Stimulated activated CD8-positive, alpha-beta memory T cell treated with anti-CD3 and anti-CD28 coated beads, Interleukin-2, amount 100 ng/mL, for 48 hours (primary cell): Measurements from ENCODE around the gene RYR2.

Experiments used
- DNase-seq, 2 donors: peaks; one replicate each; pipeline ENCODE4 v3.0.0-alpha.2; 2020; ENCODE audit warnings: low read depth in 2 of 2

The RYR2 gene

DNA sequence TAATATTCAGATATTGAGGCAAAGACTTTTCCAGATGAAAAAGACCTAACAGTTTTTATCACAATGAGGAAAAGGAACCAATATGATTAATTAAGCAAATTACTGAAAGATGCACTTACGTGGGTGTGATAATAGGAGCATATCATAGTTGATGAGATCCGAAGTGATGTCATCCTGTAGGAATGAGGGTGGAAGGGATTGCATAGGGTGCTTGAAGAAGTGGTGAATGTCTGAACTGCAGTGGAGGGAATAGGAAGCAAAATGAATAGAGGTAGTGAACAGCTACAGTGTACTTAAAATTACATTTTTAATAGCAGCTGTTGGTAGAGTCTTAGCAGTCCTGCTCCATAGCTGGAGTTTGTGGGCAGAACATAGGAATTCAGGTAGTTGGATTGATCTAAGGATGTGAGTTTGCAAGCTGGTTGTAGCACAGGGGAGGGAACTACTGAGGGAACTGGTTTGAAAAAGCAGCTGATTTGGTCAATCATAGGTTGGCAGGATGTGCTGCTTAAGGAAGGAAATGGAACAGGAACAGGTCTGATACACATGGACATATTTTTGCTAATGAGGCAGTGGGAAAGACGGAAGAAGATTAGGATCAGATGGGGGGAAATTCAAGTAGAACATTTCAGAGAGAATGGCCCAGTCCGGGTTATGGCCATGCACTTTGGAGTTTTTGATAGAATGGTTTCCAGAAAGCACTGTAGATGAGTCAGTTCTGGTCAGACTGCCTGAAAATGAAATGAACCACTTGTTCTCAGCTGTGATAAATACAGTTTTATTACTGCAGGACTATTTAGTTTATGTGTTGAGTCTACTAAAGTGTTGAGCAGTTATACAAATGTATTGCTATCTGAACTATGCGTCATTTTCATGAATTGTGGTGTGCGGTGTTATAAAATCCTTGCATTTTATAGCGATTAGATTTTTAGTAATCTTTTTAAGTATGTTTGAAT lies 155.8 kb downstream of the RYR2 start:
- DNase-seq = no peak

DNA sequence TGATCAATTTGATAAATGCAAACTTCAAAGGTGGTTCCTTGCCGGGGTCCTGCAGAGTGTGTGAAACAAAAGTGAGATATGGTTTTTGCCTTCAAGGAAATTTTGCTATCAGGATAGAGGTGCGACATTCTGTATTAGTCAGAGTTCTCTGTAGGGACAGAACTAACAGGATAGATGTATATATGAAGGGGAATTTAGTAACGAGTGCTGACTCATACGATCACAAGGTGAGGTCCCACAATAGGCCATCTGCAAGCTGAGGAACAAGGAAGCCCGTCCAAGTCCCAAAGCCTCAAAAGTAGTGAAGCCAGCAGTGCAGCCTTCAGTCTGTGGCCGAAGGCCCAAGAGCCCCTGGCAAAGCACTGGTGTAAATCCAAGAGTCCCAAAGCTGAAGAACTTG lies 157.0 kb downstream of the RYR2 start:
- DNase-seq = no peak

DNA sequence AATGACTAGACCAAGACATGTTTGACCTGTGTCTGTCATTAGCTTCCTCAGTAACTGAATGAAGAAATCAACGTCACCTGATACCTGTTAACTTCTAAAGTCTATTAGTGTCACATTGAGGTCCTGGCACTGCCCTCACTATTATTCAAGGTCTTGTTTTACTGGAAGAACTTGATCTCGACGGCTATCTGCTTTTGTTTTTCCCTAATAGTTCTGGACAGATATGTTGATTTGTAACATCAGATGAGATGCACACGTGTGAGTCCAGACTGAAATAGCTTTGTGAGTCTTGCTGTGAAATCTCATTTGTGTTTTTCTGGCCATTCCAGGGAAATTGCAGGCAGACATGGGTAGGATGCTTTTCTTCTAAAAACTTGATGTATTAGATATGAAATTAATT lies 159.2 kb downstream of the RYR2 start:
- no peak for DNase-seq

DNA sequence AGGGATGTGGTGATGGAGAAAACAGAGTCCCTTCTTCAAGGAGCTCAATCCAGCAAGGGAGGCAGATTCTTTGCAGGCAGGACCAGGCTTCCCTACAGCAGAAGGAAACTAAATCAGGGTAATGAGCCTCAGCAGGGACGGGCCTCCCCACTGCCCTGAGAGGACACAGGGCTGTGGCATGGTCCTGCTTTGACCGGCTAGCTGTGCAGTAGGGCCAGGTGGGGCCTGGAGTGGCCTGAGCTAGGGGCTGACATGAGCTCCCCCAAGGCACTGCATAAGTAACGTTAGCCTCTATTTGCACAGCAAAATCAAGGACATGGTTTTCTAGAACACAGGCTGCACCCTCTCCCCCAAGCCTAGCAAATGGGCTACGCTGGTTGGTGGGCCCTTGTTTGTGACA lies 162.9 kb downstream of the RYR2 start:
- DNase-seq = no peak

DNA sequence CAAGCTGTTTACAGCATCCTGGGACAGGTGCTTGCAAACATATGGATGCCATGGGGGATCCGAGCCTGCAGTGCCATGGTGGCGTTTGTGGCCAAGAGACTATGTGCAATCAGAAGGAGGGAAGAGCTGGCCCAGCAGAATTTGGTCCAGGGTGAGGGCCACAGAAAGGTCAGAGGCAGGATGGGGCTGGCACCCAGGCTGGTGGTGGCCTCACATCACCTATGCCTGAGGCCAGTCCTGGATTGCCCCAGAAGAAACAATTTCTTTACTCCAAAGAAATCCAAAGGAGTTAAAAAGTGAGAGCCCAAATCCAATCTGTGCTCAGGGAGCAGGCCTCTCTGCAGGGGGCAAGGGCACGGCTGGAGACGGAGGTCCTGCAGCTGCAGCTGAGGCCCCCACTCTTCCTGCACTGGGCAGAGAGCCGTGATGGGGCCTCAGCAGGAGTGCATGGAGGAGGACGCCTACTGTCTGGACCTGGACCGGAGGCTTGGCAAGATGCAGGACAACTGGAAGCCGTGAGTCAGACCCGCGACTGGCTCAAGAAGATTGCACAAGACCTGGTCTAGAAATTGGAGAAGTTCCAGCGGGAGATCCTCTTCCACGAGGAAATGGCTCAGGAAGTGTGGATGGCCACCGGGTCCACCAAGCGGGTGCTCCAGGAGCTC lies 163.5 kb downstream of the RYR2 start:
- DNase-seq = no peak

DNA sequence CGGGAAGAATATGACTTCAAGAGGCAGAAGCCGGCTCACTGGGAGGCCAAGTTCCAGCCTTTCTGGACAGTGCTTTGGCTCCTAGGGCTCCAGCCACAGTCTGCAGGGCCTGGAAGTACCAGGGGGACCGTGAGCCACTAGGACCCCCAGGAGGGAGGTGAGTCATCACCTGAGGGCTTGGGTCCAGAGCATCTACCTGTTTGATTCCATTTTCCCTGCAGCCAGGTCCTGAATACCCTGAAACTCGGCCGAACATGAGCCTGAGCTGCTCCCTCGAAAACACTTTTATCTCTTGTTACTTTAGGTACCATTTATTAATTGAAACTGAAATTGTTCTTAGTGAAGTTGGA lies 164.1 kb downstream of the RYR2 start:
- DNase-seq = no peak

DNA sequence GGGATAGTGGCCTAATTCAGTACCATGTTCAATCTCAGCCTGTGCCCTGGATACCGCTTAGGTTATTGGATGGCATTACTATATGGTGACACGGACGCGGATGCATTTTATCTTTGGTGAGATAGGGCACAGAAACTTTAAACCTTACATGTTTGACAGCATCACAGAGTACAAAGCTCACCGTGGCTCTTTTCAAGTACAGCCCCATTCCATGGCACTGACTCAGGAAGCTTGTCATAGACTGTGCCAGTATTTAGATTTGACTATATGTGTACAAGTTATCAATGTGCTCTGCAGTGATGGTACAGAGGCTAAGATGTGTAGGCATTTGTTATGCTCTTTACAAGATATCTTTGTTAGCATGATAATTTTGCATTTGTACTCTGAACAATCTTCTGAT lies 169.0 kb downstream of the RYR2 start:
- no peak for DNase-seq

DNA sequence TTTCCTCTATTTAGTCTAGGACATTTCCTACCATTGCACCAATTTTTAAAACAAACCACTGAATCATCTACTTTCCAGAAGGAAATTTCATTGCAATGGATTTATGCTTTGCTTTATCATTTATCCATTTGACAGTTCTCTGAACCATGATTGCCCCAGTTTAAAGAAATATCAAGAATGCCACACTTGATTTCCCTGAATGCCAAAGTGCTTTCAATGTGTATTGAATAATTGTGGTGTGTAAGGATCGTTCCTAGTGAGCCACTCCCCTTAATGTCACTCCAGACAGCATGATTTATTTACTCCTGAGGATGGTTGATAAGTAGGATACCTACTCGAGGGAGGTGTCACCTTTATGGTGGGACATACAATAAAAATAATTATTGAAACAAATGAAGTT lies 169.6 kb downstream of the RYR2 start:
- DNase-seq = no peak

DNA sequence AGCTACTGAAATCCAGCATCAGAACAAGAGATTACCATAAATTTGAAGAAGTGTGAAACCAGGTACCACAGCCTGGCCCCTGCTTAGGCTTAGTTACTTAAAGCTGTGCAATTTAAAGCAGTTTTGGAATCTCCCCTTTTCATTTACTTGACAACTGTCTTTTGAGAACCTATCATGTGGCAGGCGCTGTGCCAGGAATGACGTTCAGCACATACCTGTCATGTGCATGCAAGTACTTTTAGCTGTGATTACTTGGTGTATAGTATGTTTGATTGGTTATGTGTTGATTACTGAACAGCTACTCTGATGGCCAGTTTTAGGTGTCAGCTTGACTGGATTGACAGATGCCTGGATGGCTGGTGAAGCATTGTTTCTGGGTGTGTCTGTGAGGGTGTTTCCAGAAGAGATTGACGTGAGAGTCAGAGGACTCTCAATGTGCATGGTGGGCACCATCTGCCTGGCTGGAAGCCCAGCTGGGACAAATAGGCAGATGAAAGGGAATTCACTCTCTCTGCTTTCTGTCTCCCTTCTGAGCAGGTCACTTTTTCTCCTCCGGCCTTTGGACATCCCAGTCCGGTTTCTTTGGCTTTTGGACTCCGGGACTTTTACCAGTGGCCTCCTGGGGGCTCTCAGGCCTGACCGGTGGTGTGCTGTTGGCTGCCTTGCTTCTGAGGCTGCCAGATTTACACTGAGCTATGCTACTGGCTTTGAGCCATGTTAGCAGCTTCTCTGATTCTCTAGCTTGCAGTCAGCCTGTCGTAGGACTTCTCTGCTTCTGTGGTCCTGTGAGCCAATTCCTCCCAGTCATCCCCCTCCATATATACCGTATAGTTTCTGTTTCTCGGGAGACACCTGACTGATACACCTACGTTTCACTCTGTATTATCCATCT lies 178.0 kb downstream of the RYR2 start:
- no peak for DNase-seq

DNA sequence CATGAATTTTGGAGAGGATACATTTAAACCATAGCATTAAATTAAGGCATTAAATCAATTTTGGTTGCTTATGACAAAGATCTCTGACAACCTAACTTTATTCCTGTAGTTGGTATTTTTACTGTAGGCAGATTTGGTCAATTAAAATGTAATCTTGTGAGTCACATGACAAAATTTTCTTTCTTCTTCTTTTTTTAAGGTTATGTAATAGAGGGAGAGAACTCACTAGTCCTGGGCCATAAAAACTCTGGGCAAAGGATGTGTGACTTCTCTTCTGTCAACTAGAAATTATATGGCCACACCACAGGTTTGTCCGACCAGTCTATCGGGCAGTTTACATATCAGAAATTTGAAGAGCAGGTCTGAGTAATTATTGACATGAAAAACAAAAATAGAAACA lies 181.4 kb downstream of the RYR2 start:
- DNase-seq = no peak

DNA sequence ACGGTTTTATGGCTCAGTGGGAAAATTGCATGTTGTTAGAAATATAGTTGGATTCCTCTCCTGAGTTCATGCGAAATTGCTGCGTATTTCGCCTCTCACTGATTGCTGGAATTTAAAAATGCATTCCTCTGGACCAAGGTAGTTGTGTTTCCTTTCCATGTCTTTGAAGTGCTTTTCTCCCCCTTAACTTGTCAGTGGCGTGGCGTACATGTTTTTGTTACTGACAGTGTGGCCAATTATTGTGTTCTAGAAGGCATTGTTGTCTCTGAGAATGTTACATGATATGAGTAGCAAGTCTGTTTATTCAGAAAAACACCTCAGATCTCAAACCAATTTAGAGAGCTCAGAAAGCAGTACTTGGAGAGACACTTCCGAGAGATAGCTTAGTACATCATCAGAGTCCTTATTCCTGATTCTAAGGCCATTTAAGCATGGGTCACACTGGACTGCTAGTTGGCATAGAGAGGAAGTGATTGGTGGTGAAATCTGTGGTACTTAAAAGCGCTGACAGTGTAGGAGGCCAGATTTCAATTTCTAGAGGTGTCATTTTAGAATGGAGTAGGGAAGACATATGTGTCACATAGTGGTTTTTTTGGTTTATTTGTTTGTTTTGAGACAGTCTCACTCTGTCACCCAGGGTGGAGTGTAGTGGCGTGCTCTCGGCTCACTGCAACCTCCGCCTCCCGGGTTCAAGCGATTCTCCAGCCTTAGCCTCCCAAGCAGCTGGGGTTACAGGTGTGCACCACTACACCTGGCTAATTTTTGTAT lies 184.4 kb downstream of the RYR2 start:
- no peak for DNase-seq

DNA sequence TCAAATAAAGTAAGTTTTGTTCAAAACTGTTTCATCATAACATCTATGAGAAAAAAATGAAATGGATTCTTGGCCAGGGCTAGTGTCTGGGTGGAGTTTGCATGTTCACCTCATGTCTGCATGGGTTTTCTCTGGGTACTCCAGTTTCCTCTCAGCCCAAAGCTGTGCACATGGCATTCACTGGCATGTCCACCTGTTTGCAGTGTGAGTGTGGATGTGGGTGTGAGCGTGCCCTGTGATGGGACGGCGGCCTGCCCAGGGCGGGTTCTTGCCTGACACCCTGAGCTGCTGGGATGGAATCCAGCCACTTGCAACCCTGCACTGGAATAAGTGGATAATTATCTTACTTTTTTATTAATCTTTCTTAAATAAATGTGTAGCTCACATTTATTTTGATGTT lies 185.5 kb downstream of the RYR2 start:
- DNase-seq = no peak

DNA sequence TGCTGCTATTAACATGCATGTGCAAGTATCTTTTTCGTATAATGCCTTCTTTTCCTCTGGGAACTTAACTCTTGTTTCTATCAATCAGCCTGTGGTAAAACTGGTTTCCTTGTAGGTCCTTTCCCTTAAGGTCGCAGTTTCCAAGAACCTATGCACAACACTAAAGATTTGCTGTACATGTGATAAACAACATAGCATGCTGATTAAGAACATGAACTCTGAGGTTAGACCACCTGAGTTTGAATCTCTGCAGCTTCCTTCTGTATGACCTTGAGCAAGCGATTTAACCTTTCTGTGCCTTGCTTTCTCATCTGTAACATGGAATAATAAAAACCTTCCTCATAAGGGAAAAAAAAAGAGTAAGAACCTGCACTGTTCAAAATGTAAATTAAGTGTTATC lies 186.4 kb downstream of the RYR2 start:
- no peak for DNase-seq

DNA sequence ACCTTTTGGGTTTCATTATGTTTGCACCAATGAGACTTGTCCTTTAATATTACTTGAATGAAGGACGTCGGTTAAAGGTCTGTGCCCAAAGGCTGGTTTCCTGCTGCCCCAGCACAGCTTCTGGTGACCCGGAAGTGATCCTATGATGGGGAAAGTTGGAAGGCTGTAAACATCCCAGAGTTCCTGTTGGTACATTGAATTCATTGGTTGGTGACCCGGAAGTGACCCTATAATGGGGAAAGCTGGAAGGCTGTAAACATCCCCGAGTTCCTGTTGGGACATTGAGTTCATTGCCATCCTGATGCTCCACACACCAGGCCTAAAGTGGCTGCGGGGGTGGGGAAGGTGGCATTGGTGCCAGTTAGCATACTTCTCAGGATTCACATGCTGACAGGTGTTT lies 187.3 kb downstream of the RYR2 start:
- DNase-seq = no peak

DNA sequence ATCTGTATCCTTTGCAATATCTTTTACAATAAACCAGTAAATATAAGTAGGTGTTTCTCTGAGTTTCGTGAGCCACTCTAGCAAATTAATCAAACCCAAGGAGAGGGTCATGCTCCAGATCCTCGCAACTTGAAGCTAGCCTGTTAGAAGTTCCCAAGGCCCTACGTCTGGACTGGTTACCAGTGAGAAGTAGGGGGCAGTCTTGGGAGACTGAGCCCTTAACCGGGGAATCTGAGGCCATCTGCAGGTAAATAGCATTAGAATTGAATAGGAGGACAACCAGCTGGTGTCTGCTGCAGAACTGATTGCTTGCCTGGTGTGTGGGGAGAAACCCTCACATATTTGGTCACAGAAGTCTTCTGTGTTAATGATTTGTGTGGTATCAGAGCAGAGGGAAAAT lies 190.5 kb downstream of the RYR2 start:
- DNase-seq = no peak

DNA sequence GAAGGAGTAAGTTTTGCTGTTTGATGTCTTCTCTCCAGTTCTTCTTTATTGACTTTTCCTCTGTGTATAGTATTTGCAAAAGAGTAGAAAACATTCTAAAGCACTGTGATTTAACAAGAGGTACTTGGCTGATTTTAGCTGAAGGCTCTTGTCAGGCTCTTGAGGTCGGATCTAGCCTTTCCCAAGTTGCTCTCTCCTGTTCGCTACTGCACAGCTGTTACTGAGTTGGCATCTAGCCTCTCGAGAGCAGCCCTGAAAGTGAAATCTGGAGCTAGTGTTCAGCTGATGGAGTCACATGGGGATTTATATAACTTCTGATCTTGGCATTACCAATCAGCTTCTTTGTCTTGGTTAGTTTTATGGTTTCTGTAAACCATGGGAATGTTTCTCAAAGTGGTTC lies 193.1 kb downstream of the RYR2 start:
- no peak for DNase-seq

DNA sequence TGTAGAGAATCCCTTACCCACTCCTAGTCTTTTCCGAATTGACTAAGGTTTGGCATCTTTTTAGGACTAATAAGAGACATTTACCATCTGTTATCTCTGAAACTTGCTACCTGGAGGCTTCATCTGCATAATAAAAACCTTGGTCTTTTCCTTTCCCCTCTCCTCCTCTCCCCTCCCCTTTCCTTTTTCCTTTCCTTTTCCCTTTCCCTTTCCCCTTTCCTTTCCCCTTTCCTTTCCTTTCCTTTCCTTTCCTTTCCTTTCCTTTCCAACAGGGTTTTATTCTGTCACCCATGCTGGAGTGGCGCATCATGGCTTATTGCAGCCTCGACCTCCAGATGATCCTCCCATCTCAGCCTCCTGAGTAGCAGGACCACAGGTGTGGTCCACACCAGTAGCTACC lies 195.7 kb downstream of the RYR2 start:
- no peak for DNase-seq

DNA sequence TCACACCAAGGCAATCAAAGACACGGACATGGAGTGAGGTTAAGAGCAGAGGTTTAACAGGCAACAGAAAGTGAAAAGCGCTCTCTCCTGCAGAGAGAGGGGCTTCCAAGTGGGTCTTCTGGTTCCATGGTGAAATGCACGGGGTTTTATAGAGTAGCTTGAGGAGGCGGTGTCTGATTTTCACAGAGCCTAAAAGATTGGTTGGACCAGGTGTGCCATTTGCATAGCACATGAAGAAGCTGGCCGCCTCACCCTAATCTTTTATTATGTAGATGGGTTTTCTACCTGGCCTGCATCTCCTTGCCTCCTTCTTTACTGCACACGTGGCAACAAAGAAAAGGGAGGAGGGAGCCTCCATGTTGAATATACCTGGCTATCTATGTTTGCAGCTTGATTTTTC lies 197.3 kb downstream of the RYR2 start:
- DNase-seq = no peak

DNA sequence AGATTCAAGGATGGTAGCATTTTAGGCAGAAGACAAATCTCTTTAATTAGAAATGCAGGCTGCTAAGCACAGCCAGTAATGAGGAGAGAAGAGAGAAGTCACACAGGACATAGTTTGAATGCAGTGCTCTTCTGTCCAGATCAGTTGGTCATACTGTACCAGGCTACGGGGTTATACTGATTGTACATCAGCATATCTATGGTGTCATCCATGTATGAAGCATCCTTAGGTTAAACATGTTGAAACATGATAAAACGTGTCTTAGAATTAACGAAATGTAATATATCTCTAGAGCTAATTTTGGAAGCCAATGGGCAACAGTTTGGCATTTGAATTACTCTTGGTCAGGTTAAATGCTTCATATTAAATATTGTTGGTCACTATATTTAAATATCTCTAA lies 199.1 kb downstream of the RYR2 start:
- no peak for DNase-seq

DNA sequence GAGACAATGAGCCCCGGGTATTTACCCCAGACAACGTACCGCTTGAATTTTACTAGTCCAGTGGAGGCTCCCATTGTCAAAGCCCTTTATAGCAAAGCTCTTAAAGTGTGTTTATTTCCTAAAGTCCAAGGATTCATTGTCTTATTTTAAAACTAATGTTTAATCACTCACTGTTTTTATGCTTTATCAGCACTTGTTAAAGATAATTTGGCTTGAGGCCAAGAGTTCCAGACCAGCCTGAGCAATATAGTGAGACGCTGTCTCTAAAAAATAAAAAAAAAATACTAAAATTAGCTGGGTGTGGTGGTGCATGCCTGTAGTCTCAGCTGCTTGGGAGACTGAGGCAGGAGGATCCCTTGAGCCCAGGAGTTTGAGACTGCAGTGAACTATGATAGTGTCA lies 202.8 kb downstream of the RYR2 start:
- no peak for DNase-seq

DNA sequence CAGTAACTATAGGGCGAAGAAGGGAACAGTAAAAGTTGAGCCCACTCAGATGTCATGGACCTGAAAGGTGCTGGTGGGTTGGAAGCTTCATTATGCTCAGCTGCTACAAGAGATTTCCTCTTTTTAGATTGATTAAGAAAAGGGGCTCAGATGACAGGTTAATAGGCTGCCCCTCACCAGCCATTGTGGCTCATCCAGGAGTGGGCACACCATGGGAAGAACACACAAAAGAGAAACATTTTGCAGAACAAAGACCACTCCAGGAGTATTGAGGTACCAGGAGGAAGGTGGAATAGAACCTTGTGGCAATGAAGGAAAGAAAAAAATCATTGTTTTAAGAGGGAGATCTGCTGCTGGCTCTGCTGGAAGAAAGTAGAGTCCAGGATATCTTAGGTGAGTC lies 205.5 kb downstream of the RYR2 start:
- no peak for DNase-seq

DNA sequence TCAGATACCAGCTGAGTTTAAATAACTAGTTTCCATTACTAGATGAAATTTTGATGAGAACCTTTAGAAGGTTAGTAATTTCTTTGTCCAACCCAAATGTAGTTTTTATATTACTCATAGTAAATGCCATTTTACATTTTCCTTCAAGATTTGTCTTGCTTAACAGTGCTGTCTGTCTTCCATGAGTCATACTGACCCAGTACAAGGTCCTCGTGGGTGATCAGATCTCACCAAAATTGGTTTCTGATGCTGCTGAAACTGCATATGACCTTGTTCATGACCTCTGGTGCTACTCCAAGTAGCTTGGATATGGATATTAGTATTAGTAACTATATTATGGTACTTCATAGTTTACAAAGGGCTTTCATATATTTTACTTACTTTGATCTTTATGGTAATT lies 207.1 kb downstream of the RYR2 start:
- no peak for DNase-seq
